ENCODE data around the gene YJU2.
"Not testable (repeated sequence)": the region's sequence is repeated elsewhere in the genome, so short reads cannot be mapped to it uniquely, and the experiment has no call there.

The YJU2 gene

DNA sequence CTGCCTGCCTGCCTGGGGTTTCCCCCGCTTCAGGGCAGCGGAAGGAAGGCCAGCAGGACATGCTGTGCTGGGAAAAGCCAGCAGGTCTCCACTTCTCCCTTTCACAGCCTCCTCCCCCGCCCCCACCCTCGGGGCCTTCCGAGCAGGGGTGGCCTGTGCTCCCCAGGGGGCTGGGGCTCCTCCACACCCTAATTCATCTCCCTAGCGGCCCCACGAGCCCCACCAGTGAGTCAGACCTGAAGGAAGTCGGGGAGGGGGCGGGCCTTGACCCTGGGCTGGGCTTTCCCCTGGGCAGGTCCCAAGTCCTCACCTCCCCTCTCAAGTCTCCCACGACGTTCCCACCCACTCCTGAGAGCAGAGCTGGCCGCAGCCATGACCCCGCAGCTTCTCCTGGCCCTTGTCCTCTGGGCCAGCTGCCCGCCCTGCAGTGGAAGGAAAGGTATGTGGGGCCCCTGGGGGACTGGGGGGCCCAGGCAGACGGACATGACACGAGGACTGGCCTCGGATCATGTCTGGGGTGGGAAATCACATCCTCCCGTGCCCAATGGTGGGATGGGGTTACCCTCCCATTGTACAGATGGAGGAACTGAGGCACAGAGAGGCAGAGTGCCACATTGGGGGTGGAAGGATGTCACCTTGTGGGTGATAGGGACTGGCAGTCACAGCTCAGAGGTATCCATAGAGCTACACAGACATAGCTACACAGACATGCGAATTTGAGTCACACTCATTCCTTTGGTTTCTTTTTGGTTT, 17.5 kb upstream of the YJU2 start, which contains the start of gene EBI3:
Gene EBI3 (plus strand): TSS at position 345 of the 753 bp plus-strand sequence. CDS start 28 bp downstream, at position 373.
- peak; percentile 80 to 87 for ATAC-seq

- ATAC-seq, result not testable (repeated sequence)
Measured at GRCh38 chr19:4230237-4230636, 16.6 kb upstream of the YJU2 start.

DNA sequence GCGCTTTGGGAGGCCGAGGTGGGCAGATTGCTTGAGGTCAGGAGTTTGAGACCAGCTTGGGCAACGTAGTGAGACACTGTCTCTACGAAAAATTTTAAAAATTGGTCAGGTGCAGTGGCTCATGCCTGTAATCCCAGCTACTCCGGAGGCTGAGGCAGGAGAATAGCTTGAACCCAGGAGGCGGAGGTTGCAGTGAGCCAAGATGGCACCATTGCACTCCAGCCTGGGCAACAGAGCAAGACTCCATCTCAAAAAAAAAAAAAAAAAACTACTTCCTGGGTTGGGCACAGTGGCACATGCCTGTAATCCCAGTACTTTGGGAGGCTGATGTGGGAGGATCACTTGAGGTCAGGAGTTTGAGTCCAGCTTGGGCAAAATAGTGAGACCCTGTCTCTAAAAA, 15.4 kb upstream of the YJU2 start:
- ATAC-seq, result not testable (repeated sequence)

GRCh38 chr19:4232139-4232538, 14.7 kb upstream of the YJU2 start:
- not testable (repeated sequence) for ATAC-seq

DNA sequence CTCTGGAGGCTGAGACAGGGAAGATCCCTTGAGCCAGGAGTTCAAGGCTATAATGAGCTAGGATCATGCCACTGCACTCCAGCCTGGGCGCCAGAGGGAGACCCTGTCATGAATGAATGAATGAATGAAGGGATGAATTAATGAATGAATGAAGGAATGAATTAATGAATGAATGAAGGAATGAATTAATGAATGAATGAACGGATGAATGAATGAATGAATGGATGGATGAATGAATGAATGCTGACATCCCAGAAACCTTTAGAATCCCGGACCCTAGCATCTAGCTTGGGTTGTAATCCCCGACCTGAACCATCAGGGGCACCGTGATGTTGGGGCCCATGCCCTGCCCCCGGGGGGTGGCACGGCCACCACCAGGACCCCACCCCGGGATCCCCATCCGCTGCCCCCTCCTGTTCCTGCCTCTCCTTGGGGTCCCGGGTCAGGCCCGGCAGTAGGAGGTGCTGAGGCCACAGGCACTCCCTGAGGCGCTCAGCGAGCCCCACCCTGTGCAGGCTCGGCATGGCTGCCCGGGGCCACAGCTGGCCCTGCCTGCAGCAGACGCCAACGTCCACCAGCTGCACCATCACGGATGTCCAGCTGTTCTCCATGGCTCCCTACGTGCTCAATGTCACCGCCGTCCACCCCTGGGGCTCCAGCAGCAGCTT, 14.1 kb upstream of the YJU2 start:
- ATAC-seq, result no peak

DNA sequence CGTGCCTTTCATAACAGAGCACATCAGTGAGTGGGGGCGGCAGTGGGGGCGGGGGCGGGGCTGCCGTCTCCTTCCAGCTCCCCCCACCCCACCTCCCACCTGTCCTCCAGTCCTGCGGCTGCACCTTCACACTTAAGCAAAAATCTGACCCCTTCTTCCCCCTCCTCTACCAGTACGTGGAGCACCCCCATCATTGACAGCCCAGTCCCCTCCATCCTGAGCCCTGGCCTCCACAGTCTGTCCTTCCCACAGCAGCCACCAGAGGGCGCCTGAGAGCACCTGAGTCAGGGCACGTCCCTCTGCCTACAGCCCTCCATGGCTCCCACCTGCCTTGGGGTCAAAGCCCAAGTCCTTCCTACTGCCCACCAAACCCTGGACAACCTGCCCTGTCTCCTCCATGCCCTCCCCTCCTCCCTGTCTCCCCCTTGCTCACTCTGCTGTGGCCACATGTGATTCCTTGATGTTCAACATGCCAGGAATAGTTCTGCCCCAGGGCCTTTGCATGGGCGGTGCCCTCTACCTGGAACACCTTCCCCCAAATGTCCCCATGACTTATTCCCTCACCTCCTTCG, 13.5 kb upstream of the YJU2 start:
- ATAC-seq, result peak; percentile 21 to 24

DNA sequence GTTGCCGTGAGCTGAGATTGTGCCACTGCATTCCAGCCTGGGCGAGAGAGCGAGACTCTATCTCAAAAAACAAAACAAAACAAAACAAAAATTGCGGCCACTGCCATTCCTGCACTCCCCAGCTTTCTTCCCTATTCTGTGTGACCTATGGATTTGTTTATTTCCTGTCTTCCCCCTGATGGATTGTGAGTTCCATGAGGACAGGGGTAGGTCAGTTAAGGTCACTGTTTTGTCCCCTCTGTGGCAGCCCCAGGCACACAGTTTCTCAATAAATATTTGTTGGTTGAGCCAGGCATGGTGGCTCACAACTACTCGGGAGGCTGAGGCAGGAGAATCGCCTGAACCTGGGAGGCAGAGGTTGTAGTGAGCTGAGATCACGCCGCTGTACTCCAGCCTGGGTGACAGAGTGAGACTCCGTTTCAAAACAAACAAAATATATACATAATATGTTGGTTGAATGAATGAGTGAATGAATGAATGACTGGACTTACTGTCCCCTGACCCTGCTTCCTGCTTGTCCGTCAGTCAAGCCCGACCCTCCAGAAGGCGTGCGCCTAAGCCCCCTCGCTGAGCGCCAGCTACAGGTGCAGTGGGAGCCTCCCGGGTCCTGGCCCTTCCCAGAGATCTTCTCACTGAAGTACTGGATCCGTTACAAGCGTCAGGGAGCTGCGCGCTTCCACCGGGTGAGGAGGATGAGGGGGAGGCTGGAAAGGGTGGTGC, 12.6 kb upstream of the YJU2 start:
- no peak for ATAC-seq

DNA sequence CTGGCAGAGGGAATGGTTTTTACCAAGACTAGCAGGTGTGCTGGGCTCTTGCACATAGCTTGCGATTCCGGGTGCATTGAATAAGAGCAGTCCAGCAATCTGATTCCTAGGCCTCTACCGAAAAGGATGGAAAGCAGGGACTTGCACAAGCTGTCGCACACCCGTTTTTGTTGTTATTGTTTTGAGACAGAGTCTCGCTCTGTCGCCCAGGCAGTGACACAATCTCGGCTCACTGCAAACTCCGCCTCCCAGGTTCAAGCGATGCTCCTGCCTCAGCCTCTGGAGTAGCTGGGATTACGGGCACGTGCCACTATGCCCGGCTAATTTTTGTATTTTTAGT, 12.0 kb upstream of the YJU2 start:
- ATAC-seq, result no peak

DNA sequence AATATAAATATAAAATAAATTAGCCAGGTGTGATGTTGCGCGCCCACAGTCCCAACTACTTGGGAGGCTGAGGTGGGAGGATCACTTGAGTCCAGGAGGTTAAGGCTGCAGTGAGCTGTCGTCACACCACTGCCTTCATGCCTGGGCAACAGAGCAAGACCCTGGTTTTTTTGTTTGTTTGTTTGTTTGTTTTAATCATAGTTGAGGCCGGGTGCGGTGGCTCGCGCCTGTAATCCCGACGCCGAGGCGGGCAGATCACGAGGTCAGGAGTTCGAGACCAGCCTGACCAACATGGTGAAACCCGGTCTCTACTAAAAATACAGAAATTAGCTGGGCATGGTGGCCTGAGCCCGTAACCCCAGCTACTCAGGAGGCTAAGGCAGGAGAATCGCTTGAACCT, 9.4 kb upstream of the YJU2 start:
- ATAC-seq, result not testable (repeated sequence)

DNA sequence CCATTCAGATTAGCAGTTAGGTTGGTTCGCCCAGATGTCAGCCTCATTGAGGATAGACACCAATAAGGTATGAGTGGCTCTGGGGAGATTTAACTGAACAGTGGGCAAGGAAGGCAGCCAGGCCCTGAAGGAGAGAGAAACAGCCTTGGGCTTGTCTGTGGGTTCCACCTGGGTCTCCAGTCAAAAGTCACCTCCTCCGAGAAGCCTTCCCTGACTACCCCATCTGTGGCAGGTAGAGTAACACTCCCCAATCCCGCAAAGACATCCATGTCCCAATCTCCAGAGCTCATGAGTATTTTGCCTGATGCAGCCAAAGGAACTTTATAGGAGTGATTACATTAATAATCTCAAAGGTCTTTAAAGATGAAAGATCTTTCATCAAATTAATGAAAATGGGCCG, 8.0 kb upstream of the YJU2 start:
- no peak for ATAC-seq

GRCh38 chr19:4241824-4242430, 5.0 kb upstream of the YJU2 start:
- ATAC-seq, result no peak

- not testable (repeated sequence) for ATAC-seq
Measured at GRCh38 chr19:4245938-4246337, 942 bp upstream of the YJU2 start.

DNA sequence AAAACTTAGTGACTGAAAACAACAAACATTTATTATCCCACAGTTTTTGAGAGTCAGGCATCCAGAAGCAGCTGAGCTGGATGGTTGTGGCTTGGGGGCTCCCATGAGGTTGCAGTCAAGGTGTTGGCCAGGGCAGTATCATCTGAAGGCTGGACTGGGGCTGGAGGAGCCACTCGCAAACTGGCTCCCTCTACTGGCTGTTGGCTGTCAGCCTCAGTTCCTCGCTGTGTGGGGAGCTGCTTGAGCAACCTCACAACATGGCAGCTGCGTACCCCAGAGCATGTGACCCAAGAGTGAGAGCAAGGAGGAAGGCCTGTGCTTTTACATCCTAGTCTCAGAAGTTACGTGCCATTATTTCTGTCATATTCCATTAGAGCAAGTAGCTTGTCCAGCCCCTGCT, 9.7 kb downstream of the YJU2 start:
- peak in 1 of 2 donors; percentile 13 for ATAC-seq

DNA sequence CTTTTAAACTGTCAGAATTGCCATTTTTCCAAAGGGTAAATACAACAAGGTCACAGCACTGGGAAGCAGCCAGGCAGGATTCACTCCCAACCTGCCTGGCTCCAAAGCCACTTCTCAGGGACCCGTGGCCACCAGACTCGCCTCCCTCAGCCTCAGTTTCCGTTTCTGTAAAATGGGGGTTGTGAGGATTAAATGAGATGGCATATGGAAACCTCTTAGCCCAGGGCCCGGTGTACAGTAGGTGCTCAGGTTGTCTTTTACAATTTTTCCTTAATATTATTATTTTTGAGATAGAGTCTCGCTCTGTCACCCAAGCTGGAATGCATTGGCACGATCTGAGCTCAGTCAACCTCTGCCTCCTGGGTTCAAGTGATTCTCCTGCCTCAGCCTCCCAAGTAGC, 10.1 kb downstream of the YJU2 start:
- no peak for ATAC-seq

GRCh38 chr19:4258181-4258580, 11.3 kb downstream of the YJU2 start:
- ATAC-seq, result no peak

DNA sequence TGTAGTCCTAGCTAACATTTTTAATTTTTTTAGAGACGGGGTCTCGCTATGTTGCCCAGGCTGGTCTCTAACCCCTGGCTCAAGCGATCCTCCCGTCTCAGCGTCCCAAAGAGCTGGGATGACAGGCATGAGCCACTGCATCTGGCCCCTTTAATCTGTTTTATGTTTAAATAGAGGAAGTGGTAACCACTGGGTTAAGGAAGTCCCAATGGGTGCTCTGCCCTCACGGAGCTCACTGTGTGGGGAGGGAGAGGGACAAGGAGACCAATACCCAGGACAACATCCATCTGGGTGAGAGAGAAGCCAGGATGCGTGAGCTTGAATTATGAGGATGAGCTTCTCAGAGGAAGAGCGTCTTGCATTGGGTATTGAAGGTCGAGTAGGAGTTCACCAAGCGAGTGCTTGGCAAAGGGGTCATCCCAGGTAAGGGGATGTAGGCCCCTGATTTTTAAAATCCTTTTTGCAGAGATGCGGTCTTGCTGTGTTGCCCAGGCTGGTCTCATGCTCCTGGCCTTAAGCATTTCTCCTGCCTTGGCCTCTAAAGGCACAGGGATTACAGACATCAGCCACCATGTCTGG, 13.8 kb downstream of the YJU2 start:
- ATAC-seq, result no peak

- ATAC-seq, result no peak
Measured at GRCh38 chr19:4264812-4265211, 17.9 kb downstream of the YJU2 start.

GRCh38 chr19:4266253-4267000, 19.5 kb downstream of the YJU2 start:
- no peak for ATAC-seq

GRCh38 chr19:4267101-4267900, 20.4 kb downstream of the YJU2 start:
- ATAC-seq, result peak; percentile 65 to 67

DNA sequence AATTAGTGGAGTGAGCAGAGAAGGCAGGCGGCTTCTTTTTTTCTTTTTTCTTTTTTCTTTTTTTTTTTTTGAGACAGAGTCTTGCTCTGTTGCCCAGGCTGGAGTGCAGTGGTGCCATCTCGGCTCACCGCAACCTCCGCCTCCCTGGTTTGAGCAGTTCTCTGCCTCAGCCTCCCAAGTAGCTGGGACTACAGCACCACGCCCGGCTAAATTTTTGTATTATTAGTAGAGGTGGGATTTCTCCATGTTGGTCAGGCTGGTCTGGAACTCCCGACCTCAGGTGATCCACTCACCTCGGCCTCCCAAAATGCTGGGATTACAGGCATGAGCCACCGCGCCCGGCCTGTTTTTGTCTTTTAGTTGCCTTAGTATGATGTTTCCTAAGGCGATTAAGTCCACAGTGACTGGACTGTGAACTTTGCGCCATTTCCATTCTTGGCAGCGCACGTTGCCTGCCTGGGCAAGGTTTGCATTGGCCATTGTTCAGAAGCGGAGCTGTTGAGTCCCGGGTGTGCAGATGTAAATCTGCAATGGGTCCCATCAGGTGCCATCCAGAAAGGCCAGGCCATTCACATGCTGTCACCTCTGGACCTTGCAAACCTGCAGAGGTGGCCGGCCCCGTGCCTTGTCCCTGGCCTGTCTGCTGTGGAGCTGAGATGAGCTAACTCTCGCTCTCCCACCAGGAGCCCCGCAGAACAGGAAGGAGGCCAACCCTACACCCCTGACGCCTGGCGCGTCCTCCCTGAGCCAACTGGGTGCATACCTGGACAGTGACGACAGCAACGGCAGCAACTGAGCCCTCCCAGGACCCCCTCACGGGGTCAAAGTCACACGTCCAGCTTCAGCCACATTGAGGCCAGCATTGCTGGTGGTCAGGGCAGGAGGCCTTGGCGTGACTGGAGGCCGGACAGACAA, 21.3 kb downstream of the YJU2 start:
- peak in 1 of 2 donors; percentile 6 for ATAC-seq
